HG03108 (cell line): ENCODE results near the gene ZNF474.

Source experiments
- ATAC-seq: cut with Tn5 transposase; IDR thresholded peaks from one replicate; pipeline ENCODE4 v1.9.1; 2021; ENCODE audit warnings: moderate library complexity; ENCODE audit not compliant: unreplicated experiment

Gene ZNF474

GRCh38 chr5:122152266-122152900 is 23.0 kb downstream of the ZNF474 start:
- ATAC-seq = no peak

GRCh38 chr5:122153230-122153629 is 23.9 kb downstream of the ZNF474 start:
- ATAC-seq = no peak

- ATAC-seq = no peak
Measured at GRCh38 chr5:122153774-122154173, 24.4 kb downstream of the ZNF474 start.

GRCh38 chr5:122154491-122154890 is 25.1 kb downstream of the ZNF474 start:
- ATAC-seq = no peak

- ATAC-seq = no peak
Measured at GRCh38 chr5:122154910-122155309, 25.6 kb downstream of the ZNF474 start.

GRCh38 chr5:122155546-122155945 is 26.2 kb downstream of the ZNF474 start:
- ATAC-seq = no peak

GRCh38 chr5:122156724-122157325 is 27.5 kb downstream of the ZNF474 start:
- ATAC-seq = no peak

- no peak for ATAC-seq
Measured at GRCh38 chr5:122162100-122162638, 32.8 kb downstream of the ZNF474 start.

- ATAC-seq = no peak
Measured at GRCh38 chr5:122163121-122164069, 34.0 kb downstream of the ZNF474 start.

- ATAC-seq = no peak
Measured at GRCh38 chr5:122164070-122164435, 34.7 kb downstream of the ZNF474 start.

- ATAC-seq = no peak
Measured at GRCh38 chr5:122164831-122165558, 35.6 kb downstream of the ZNF474 start.

GRCh38 chr5:122165559-122166078 is 36.3 kb downstream of the ZNF474 start:
- ATAC-seq = no peak

- no peak for ATAC-seq
Measured at GRCh38 chr5:122169350-122170103, 40.2 kb downstream of the ZNF474 start.

GRCh38 chr5:122170620-122171019 is 41.3 kb downstream of the ZNF474 start:
- ATAC-seq = no peak

- ATAC-seq = no peak
Measured at GRCh38 chr5:122172207-122172606, 42.9 kb downstream of the ZNF474 start.

- ATAC-seq = no peak
Measured at GRCh38 chr5:122173474-122174415, 44.4 kb downstream of the ZNF474 start.

GRCh38 chr5:122175091-122175490 is 45.7 kb downstream of the ZNF474 start:
- no peak for ATAC-seq

- ATAC-seq = no peak
Measured at GRCh38 chr5:122175852-122176251, 46.5 kb downstream of the ZNF474 start.

- ATAC-seq = no peak
Measured at GRCh38 chr5:122177161-122177560, 47.8 kb downstream of the ZNF474 start.
